Body of pancreas (tissue), 4 donors: ENCODE data around the gene PPP6R3.

Experiments used
- CTCF ChIP-seq, 7 experiments: fragments of 450-650 bp in 4 of 7; fragments of 200-600 bp in 3 of 7; sonication (generic) in 3 of 7; IDR thresholded peaks; one replicate each; pipeline ENCODE4 v1.5.1; 2016 to 2019; ENCODE audit warnings: antibody characterized with exemption in 7 of 7
- POLR2A ChIP-seq, 3 donors: fragments of 450-650 bp; IDR thresholded peaks; one replicate each; pipeline ENCODE4 v1.6.1; 2016; ENCODE audit warnings: antibody characterized with exemption in 3 of 3, mild to moderate bottlenecking in 2 of 3

GRCh38 chr11:68664906-68665305 is 204.4 kb downstream of the PPP6R3 start:
- TF ChIP-seq CTCF (IDR thresholded peaks at IDR 0.05) (no peak), POLR2A (IDR thresholded peaks at IDR 0.05) (no peak)
